OCI-LY3 (cell line): ENCODE results near the gene MFAP5.

ENCODE experiments used
- H2AFZ ChIP-seq: fragments of 200-600, 300-600 bp; shearing (Covaris generic); 2 replicates; pipeline ENCODE4 v1.6.0; 2014; ENCODE audit warnings: antibody characterized with exemption, low read depth, low read length
- H3K27ac ChIP-seq: fragments of 200-600, 300-600 bp; sonication (generic); 2 replicates; pipeline ENCODE4 v1.5.1; 2014; ENCODE audit warnings: mild to moderate bottlenecking, low read length, moderate library complexity, mixed read lengths
- H3K27me3 ChIP-seq: fragments of 200-600, 300-600 bp; sonication (generic); 2 replicates; pipeline ENCODE4 v1.6.1; 2014; ENCODE audit warnings: low read depth, low read length, mixed read lengths
- H3K36me3 ChIP-seq: fragments of 200-600, 300-600 bp; sonication (generic); replicated peaks from 2 replicates; pipeline ENCODE3; 2014; ENCODE audit warnings: low read depth, low read length, mixed read lengths
- H3K4me1 ChIP-seq: fragments of 300-600, 200-600 bp; sonication (generic); 2 replicates; pipeline ENCODE4 v1.6.1; 2014; ENCODE audit warnings: low read length, mixed read lengths
- H3K4me2 ChIP-seq: fragments of 200-600, 300-600 bp; sonication (generic); 2 replicates; pipeline ENCODE4 v1.6.1; 2014; ENCODE audit warnings: low read length, mixed read lengths
- H3K4me3 ChIP-seq: fragments of 300-600, 200-600 bp; sonication (generic); 2 replicates; pipeline ENCODE4 v1.5.1; 2014; ENCODE audit warnings: antibody characterized with exemption, mild to moderate bottlenecking, low read length, moderate library complexity
- H3K79me2 ChIP-seq: fragments of 300-600, 200-600 bp; shearing (Covaris generic); 2 replicates; pipeline ENCODE4 v1.6.1; 2014; ENCODE audit warnings: mild to moderate bottlenecking, low read length, mixed read lengths
- H3K9ac ChIP-seq: fragments of 300-600, 200-600 bp; shearing (Covaris generic); 2 replicates; pipeline ENCODE4 v1.6.0; 2014; ENCODE audit warnings: mild to moderate bottlenecking, low read length, moderate library complexity
- H3K9me3 ChIP-seq: fragments of 200-600, 300-600 bp; shearing (Covaris generic); 2 replicates; pipeline ENCODE4 v1.6.1; 2014; ENCODE audit warnings: low read length, mixed read lengths; ENCODE audit not compliant: insufficient read depth
- H4K20me1 ChIP-seq: fragments of 200-600, 300-600 bp; sonication (generic); 2 replicates; pipeline ENCODE4 v1.6.1; 2016; ENCODE audit warnings: low read length, mixed read lengths; ENCODE audit not compliant: insufficient read depth
- CTCF ChIP-seq: fragments of 200-600, 300-600 bp; sonication (generic); IDR thresholded peaks from 2 replicates; pipeline ENCODE4 v1.5.1; 2014; ENCODE audit warnings: antibody characterized with exemption, low read length, low read depth
- EZH2phosphoT487 ChIP-seq: fragments of 200-600 bp; shearing (Covaris generic); IDR thresholded peaks from 2 replicates; pipeline ENCODE4 v1.6.1; 2018; ENCODE audit warnings: antibody characterized with exemption, mixed run types, low read depth

The MFAP5 gene

GRCh38 chr12:8658346-8658745 lies 4.3 kb downstream of the MFAP5 start:
- Histone ChIP-seq H2AFZ (no peak overlapping the region), H4K20me1 (no peaks in the 10 kb centered on the region), H3K4me3 (no peak overlapping the region), H3K4me2 (no peak overlapping the region), H3K36me3 (no peaks in the 10 kb centered on the region), H3K9ac (no peak overlapping the region), H3K79me2 (no peaks in the 10 kb centered on the region), H3K27ac (no peak overlapping the region), H3K27me3 (0 out of 2 replicates have a peak, but pooled peaks cover 2% of the 10 kb centered on the region), H3K4me1 (peaks cover 19% of the 10 kb centered on the region), H3K9me3 (no peaks in the 10 kb centered on the region)
- no peak for TF ChIP-seq EZH2phosphoT487
- TF ChIP-seq CTCF, result no peak

GRCh38 chr12:8655421-8655820 lies 7.2 kb downstream of the MFAP5 start:
- no peaks in the 10 kb centered on the region for H4K20me1 ChIP-seq
- peaks cover under 1% of the 10 kb centered on the region for H3K36me3 ChIP-seq
- no peak overlapping the region for H3K4me2 ChIP-seq
- H3K9me3 ChIP-seq, result no peaks in the 10 kb centered on the region
- H3K4me1 ChIP-seq, result peaks cover 36% of the 10 kb centered on the region
- no peaks in the 10 kb centered on the region for H3K27me3 ChIP-seq
- TF ChIP-seq EZH2phosphoT487 (no peak), CTCF (no peak)
- no peak overlapping the region for H3K4me3 ChIP-seq
- no peak overlapping the region for H3K9ac ChIP-seq
- no peaks in the 10 kb centered on the region for H3K79me2 ChIP-seq
- no peak overlapping the region for H2AFZ ChIP-seq
- no peak overlapping the region for H3K27ac ChIP-seq

GRCh38 chr12:8648576-8649205 lies 13.9 kb downstream of the MFAP5 start:
- H3K4me3 ChIP-seq, result peak overlapping the region; percentile 38
- 0 out of 2 replicates have a peak overlapping the region, but pooled peaks have one; percentile 51 for H2AFZ ChIP-seq
- H3K79me2 ChIP-seq, result no peaks in the 10 kb centered on the region; the same call in 1 of the 2 replicates
- no peaks in the 10 kb centered on the region for H3K9me3 ChIP-seq
- peaks cover 84% of the 10 kb centered on the region for H3K4me1 ChIP-seq
- peak overlapping the region; percentile 75 for H3K4me2 ChIP-seq
- H3K27me3 ChIP-seq, result no peaks in the 10 kb centered on the region
- TF ChIP-seq CTCF (no peak), EZH2phosphoT487 (peak; percentile 68; the same call in 1 of the 2 replicates)
- peak overlapping the region; percentile 97 for H3K27ac ChIP-seq
- H3K36me3 ChIP-seq, result peaks cover 6% of the 10 kb centered on the region
- peak overlapping the region; percentile 75 for H3K9ac ChIP-seq
- no peaks in the 10 kb centered on the region for H4K20me1 ChIP-seq

- Histone ChIP-seq H2AFZ (no peak overlapping the region), H3K27ac (peak overlapping the region; percentile 97), H3K9ac (peak overlapping the region; percentile 71), H3K4me2 (peak overlapping the region; percentile 75), H3K36me3 (peaks cover 6% of the 10 kb centered on the region), H3K79me2 (no peaks in the 10 kb centered on the region; the same call in 1 of the 2 replicates), H3K9me3 (no peaks in the 10 kb centered on the region), H3K27me3 (no peaks in the 10 kb centered on the region), H3K4me3 (peak overlapping the region; percentile 38), H4K20me1 (no peaks in the 10 kb centered on the region), H3K4me1 (peaks cover 85% of the 10 kb centered on the region)
- TF ChIP-seq CTCF (no peak), EZH2phosphoT487 (no peak)
Measured at GRCh38 chr12:8647968-8648367, 14.7 kb downstream of the MFAP5 start.
